Measurements from ENCODE around the gene NCAPG2.

Gene NCAPG2

GRCh38 chr7:158695726-158696452 is 8.7 kb downstream of the NCAPG2 start:
- TF ChIP-seq FOXP2 (optimal IDR thresholded peaks at IDR 0.05; ENCODE audit: borderline replicate concordance, extremely low read depth, extremely low read length, insufficient read depth) (no peak), SIN3A (IDR thresholded peaks at IDR 0.05; ENCODE audit: borderline replicate concordance, insufficient read depth, low read length) (0 out of 2 replicates have a peak, but pooled peaks have one; percentile 38), REST (IDR thresholded peaks at IDR 0.05; ENCODE audit: insufficient read depth in 1 of 2, low read depth in 2 of 2, low read length in 2 of 2) (no peak), POLR2AphosphoS5 (IDR thresholded peaks at IDR 0.05; ENCODE audit: low read depth, low read length) (no peak), TAF1 (IDR thresholded peaks at IDR 0.05; ENCODE audit: borderline replicate concordance, insufficient read depth, low read length) (no peak)

GRCh38 chr7:158695056-158695455 is 9.5 kb downstream of the NCAPG2 start:
- TF ChIP-seq SIN3A (IDR thresholded peaks at IDR 0.05; ENCODE audit: borderline replicate concordance, insufficient read depth, low read length) (no peak), REST (IDR thresholded peaks at IDR 0.05; ENCODE audit: insufficient read depth in 1 of 2, low read depth in 2 of 2, low read length in 2 of 2) (no peak), TAF1 (IDR thresholded peaks at IDR 0.05; ENCODE audit: borderline replicate concordance, insufficient read depth, low read length) (no peak), FOXP2 (optimal IDR thresholded peaks at IDR 0.05; ENCODE audit: borderline replicate concordance, extremely low read depth, extremely low read length, insufficient read depth) (no peak), POLR2AphosphoS5 (IDR thresholded peaks at IDR 0.05; ENCODE audit: low read depth, low read length) (no peak)

- no peak for TF ChIP-seq SIN3A (IDR thresholded peaks at IDR 0.05; ENCODE audit: borderline replicate concordance, insufficient read depth, low read length)
- no peak for TF ChIP-seq REST (IDR thresholded peaks at IDR 0.05; ENCODE audit: insufficient read depth in 1 of 2, low read depth in 2 of 2, low read length in 2 of 2)
- TF ChIP-seq FOXP2 (optimal IDR thresholded peaks at IDR 0.05; ENCODE audit: borderline replicate concordance, extremely low read depth, extremely low read length, insufficient read depth), result no peak
- no peak for TF ChIP-seq TAF1 (IDR thresholded peaks at IDR 0.05; ENCODE audit: borderline replicate concordance, insufficient read depth, low read length)
- no peak for TF ChIP-seq POLR2AphosphoS5 (IDR thresholded peaks at IDR 0.05; ENCODE audit: low read depth, low read length)
Observed at GRCh38 chr7:158694650-158695049, 10.0 kb downstream of the NCAPG2 start.

GRCh38 chr7:158689488-158689887 is 15.1 kb downstream of the NCAPG2 start:
- TF ChIP-seq POLR2AphosphoS5 (IDR thresholded peaks at IDR 0.05; ENCODE audit: low read depth, low read length), result no peak

GRCh38 chr7:158687406-158687805 is 17.2 kb downstream of the NCAPG2 start:
- TF ChIP-seq FOXP2 (optimal IDR thresholded peaks at IDR 0.05; ENCODE audit: borderline replicate concordance, extremely low read depth, extremely low read length, insufficient read depth) (no peak), REST (IDR thresholded peaks at IDR 0.05; ENCODE audit: insufficient read depth in 1 of 2, low read depth in 2 of 2, low read length in 2 of 2) (no peak), SIN3A (IDR thresholded peaks at IDR 0.05; ENCODE audit: borderline replicate concordance, insufficient read depth, low read length) (no peak), TAF1 (IDR thresholded peaks at IDR 0.05; ENCODE audit: borderline replicate concordance, insufficient read depth, low read length) (no peak), POLR2AphosphoS5 (IDR thresholded peaks at IDR 0.05; ENCODE audit: low read depth, low read length) (no peak)

All from PFSK-1 (cell line).